GM19328 (cell line): ENCODE data around the gene RAB33A.
A peak's percentile ranks its signal among the peaks of the same experiment; 100 is the strongest.

Source experiments
- ATAC-seq: cut with Tn5 transposase; IDR thresholded peaks from one replicate; pipeline ENCODE4 v1.9.1; 2021; ENCODE audit warnings: mild to moderate bottlenecking, moderate library complexity; ENCODE audit not compliant: unreplicated experiment

RAB33A gene

DNA sequence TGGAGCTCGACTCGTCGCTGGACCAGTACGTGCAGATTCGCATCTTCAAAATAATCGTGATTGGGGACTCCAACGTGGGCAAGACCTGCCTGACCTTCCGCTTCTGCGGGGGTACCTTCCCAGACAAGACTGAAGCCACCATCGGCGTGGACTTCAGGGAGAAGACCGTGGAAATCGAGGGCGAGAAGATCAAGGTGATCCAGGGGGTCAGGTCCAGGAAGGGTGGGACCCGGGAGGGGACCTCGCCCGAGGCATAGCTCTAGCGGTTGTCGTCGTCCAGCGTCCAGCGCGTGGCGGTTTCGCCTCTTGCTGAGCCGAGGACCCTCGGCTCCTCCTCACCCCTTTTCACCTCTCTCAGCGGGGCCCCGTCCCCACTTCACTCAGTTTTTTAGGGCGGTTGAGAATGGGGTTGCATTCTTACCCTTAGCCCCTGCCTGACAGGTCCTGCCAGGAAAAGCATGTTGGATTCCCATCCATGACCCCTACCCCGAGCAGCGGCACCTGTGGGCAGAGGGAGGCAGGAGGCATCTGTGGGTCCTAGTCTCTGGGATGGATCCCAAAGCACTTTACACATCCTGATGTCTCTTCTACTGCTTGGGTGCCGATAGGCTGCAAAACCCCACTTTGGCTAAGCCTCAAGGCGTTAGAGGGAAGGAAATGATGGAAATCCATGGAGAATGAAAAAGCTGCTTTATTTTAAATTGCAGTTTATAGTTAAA lies 524 bp downstream of the RAB33A start:
- ATAC-seq = no peak

DNA sequence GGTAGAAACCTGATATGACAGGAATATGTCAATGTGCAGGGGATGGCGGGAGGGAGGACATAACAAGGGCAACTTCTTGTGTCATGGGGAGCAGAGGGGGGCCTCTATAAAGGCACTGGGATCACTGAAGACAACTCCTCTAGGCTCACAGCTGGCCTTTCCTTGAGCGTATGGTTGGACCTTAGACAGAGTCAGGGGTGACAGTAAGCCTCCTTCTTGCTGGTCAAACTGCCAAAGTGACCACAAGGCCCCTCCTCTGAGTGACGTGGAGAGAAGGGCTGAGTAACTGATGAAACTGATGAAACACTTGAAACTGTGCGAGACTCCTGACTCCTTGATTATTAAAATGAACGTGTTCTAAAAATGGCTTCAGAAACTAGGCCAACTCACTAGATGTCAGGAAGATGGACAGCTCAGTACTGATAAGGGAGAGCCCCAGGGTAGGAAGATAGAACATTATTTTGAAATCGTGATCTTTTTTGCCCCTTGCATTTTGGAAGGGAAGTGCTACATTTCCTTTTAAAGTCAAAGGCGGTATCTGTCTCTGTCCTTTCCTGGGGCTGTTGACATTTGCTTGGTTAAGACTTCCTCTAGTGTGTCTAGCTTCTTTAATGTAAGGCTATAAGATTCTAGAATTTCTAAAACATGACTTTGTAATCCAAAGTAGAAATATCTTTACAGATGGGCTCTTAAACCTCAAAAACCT lies 1.6 kb downstream of the RAB33A start:
- ATAC-seq = no peak

DNA sequence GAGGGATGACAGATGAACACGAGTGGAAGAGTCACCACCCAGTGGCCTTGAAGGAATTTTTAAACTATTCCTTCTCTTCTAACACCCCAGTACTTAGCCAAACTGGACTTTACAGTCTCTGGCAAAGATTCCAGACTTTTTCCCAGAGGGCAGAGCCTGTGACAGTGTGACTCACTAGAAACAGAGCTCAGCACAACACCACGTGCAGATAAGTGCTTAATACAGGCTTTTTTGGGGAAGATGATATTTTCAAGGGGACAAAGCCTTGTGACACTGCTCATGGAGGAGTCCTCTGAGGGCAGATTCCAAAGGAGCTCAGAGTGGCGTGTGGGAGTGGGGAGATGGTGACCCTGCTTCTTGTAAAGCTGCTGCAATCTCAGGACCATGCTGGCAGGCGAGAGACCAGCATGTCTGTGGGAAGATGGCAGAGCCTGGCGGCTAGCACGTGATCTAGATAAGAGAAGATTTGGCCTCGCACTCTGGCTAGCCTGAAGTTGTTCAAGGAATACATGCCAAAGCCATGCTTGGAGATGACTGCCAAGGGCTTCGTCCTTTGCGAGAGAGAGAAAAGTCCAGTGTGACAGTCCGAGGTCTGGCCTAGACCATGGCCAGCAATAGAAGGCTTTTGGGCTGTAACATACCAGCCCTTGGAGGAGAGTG lies 2.4 kb downstream of the RAB33A start:
- ATAC-seq = no peak

DNA sequence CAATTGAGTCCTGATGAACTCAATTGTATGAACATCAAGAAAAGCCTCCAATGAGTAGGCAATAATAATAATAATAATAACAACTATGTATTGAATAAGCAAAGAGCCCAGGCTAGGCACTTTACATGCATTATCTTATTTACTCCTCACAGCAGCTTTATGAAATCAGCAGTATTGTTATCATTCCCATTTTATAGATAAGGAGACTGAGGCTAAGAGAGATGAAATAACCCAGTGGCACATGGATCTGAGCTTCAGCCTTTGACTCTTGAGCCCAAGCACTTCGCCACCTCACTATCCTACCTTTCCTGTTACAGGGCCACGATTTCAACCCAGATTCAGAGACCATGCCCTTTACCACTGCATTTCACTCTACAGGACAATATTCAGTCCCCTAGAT lies 3.2 kb downstream of the RAB33A start:
- ATAC-seq = no peak

DNA sequence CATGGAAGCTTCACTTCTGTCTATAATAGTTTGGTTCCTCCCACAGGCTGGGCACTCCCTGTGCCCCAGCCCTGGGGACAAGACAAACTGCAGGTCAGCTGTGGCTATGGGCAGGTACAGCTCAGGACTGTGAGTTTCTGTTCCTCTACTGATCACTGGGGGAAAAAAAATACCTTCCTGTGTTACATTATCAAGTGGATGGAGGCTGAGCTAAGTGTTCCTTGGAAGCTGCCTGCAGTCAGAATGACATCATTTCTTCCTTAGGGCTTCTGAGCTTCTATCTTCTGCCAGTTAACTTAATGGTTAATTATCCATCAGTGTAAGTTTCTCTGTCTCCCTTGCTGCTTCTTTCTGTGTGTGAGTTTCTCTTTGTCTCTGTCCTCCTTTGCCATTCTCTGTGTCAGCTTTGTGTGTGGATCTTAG lies 4.6 kb downstream of the RAB33A start:
- peak; percentile 69 for ATAC-seq

DNA sequence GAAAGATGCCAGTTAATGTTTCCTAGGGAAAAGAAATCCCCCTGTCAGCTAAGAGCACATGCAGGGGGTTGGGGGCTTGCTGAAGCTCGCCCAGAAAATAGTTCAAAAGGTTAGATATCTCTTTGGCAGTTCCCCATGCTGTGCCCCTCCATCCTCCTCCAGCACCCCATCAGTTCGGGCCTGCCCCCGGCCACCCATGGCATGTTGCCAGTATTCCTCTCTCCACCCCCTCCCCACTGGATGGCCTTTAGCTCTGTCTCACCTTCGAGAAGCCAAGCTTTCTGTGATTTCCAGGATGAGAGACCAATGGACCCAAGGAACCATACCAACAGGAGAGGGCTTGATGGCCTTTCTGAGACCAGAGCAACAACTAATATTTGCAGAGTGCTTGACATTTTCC lies 5.2 kb downstream of the RAB33A start:
- no peak for ATAC-seq

DNA sequence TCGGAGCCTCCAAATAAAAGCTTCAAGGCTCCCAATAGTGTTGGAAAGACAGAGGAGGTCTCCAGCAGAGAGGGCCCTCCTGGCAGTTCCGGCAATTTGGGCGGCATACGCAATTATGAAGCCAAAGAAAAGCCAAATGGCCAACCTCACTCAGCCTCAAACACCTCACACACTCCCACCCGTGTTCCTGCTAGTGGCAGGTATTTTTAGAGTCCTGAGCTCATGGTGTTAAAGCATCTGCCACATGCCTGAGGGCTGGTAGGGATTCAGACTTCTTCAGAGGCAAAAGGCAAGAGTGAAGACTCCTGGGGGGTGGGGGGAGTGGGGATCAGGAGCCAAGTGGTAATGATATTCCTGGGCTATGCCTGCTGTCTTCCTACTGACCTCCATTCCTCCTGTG lies 7.4 kb downstream of the RAB33A start:
- ATAC-seq = no peak

DNA sequence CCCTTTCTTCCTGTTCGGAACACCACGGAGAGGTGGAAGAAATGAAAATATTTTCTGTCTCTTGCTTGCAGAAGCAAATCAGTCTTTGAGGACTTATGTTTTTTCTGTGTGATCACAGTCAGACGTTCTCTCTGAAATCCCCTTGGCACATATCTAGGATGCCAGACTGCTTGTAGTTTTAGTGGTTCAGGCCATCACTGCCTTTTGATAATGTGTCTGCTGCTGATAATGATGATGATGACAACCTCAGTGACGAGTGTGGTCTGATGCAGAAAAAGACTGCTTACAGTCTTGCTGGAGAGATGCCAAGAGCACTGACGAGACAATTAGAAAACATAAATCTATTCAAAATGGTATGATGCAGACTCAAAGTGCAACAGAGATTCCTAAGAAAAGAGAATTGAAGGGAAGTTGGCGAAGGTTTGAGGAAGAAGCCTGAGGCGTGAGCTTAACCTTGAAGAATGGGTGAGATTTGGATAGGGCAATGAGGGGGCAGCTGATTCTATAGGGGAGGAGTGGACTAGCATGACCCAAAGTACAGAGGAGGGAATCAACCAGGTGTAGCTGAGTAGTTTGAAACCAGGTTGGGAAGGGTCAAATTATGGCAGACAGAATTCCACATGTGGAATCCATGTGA lies 7.9 kb downstream of the RAB33A start:
- ATAC-seq = no peak

DNA sequence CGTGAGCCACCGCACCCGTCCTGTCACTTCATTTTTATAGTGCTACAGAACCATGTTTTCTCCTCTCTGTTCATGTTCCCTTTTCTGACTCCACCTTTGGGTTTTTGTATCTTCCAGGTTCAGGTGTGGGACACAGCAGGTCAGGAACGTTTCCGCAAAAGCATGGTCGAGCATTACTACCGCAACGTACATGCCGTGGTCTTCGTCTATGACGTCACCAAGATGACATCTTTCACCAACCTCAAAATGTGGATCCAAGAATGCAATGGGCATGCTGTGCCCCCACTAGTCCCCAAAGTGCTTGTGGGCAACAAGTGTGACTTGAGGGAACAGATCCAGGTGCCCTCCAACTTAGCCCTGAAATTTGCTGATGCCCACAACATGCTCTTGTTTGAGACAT lies 12.4 kb downstream of the RAB33A start:
- no peak for ATAC-seq

DNA sequence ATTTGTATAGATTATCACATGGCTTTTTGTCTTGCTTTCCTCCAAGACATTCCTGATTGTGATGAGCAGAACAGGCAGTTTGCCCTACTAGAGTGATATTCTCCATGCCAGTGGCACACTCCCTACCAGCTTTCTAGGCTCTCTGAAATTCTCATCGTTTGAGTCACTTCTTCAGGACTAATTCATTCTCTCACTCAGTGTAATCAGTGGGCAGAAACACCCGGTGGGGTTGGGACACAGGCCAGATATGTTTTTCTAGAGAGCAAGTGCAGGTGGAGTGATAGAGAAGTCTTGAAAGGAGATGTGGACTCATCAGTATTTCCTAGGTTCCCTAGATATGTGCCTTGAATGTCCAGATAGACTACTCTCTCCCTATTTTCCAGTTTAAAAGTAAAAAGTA lies 13.1 kb downstream of the RAB33A start:
- no peak for ATAC-seq

DNA sequence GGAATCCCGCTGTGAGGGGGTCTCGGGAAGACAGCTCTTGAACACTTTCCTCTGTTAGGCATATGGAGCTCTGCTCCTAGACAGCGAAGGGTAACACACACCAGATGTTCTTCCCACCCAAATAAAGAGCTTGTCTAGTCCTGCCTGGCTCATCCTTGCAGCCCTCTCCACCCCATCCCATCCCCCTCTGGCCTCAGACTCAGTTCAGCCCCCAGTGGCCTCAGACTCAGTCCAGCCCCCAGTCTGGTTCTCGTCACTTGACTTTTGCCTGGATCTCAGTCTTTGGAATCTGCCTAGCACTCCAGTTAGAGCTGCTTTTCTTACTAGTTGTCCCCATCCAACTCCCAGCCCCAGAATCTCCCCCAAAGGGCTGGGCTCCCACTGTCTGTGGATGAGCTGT lies 14.9 kb downstream of the RAB33A start:
- ATAC-seq = no peak

DNA sequence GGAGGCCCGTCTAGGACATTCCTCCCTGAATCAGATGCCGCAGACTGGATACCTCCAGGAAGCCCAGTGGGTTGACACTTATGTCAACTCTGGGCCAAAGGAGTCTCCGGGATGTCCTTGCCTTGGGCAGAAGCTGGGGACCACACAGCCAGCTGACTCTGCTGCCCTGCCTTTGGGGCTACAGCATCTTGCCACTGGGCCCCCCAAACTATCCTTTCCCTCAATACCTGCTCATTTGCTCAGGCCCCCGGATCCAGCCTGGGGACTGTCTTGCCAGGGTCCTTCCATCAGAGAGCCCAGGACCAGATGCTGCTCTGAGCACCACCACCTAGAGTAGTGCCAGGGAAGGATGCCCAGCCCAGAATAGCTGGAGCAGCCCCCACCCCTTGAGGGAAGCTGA lies 19.0 kb downstream of the RAB33A start:
- no peak for ATAC-seq

DNA sequence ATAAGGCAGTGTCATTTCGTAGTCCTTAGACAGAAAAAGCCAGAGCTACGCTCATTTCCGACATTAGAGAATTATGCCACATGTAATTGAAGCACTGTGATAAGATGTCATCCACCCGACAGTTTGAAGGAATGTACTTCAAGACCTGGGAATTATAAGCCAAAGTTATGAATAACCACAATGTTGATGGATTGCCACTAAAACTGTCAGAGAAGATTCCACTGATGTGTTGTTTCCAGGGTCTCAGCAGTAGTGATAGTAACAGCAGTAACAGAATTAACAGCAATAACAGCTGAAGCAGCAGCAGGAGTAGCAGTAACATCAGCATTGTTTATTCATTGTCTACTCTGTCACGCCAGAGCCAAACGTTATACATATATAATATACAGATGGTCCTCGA lies 24.7 kb downstream of the RAB33A start:
- no peak for ATAC-seq

DNA sequence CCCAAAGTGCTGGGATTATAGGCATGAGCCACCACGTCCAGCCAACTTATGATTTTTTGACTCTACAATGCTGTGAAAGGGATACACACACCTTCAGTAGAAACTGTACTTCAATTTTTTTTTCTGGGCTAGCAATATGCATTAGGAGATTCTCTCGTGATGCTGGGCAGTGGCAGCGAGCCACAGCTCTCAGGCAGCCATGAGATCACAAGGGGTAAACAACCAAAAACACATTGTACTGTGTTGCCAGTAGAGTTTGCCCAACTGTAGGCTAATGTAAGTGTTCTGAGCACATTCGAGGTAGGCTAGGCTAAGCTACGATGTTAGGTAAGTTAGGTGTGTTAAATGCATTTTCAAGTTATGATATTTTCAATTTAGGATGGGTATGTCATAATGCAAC lies 25.7 kb downstream of the RAB33A start:
- ATAC-seq = no peak

DNA sequence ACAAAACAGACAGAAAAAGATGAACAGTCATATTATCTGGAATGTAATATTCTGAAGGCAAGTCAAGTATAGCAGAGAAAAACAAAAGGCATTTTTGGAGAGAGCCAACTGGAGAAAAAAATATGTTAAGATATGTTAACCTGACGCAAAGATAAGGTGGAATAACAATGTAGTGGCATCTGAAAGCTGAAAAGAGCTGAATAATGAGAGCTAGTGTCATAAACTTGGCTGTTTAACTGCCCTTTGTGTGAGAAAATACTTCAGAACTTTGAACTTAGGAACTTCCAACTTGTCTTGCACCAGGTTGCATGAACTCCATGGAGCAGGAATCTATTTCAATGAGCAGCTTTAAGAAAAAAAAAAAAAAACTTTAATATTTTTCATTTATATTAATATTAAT lies 32.9 kb downstream of the RAB33A start:
- no peak for ATAC-seq

DNA sequence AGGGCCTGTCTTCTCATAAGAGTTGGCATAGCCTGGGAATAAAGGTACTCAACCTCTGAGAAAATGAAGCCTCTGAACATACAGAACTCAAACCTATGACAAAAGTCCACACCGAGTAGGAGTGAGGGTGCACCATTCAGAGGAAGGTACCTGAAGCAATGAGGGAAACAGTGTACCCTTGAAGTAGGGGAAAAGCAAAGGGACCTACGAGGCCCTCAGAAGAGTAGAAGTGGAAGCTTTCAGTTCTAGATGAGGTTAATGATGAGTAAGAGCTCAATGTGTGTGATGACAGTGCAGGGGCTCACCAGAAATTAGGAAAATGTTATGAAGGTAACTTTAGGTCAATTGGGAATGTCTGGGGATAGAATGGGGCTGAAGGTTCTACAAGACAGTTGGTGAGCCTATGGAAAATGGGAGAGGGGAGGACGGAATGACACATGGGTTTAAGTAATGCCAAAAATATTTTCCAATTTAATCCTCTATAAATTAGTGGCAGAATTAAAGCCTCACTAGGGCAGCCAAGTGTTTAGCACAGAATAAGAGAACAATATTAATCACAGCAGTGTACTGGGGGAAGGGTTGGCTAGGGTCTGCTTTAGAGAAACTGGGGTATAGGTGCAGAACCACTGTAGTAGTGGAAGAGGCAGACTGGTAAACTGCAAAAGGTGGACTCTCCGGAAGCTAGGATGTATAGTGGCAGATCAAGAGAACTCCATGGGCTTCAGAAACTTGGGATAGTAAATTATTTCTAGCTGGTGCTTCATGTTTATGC lies 39.8 kb downstream of the RAB33A start:
- ATAC-seq = no peak

DNA sequence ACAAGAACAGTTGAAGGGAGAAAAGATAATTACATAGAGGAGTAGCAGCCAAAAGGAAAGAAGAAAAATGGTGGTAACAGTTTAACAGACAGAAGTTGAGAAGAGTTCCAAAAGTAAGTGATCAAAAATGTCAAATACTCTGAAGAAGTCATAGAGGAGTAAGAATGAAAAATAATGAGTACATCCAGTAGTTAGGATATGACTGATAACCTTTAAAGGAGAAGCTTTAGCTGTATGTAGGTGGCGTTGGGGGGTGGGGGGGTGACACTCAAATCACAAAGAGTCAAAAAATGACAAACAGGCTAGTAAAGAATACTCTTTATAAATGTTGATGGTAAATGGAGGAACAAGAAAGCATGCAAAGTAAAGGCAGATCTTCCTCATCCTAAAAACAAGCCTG lies 40.6 kb downstream of the RAB33A start:
- ATAC-seq = no peak

DNA sequence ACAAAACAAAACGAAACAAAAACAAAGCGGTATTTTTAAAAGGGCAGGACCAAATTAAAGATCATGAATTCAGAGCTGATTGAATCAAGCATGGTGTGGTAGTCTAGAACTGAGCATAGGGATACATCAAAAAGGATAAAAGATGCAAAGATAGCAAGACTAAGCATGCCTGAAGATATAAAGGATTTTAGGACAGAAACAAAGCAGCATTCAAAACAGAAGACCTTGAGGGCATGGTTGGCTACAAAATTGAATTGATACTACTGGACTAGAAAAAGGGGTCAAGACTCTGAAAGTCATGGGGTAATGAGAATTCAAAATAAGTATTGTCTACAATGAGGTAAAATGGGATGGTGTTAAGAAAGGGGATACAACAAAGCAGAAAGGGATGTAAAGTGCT lies 41.6 kb downstream of the RAB33A start:
- no peak for ATAC-seq

DNA sequence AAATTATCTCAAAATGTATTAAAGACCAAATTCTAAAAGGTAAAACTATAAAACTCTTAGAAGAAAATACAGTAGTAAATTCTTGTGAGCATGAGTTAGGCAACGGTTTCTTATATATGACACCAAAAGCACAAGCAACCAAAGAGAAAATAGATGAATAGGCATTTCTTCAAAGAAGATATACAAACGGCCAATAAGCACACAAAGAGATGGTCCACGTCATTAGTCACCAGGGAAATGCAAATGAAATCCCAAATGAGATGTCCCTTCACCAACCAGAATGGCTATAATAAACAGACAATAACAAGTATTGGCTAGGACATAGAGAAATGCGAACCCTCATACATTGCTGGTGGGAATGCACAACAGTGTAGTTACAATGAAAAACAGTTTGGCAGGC lies 44.6 kb downstream of the RAB33A start:
- no peak for ATAC-seq

DNA sequence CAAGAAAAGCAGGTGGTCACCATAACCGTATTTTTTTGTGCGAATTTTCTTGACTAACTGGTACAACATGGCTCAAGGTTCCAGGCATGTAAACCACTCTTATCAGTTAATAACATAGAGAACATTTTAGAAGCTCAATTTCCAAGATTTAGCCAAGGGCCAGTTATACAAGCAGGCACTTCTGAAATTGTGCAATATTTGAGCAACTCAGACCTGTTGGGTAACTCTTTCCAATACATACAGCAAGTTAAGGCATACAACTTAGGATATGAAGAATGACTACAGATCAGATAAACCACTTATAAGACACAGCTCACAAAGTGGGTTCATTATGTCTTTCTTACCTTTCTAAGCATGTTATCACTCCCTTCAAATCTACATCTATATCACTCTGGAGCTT lies 53.0 kb downstream of the RAB33A start:
- ATAC-seq = no peak

DNA sequence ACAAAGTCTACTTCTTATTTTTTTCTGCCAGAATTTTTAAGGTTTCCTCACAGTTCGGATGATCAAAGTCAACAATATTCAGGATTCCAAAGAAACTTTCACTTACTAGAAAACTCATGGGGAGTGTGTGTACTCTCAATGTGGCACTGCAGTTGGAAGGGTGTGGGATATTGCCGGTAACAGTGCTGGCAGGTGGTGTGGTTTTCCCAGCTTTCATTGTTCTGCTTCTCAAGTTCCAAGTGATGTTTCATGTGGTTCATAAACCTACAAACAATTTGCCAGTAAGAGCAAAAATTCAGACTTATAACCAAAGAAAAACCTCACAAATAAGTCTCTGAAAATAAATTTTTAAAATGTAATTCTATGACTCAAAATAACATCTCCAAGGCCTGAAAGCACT lies 57.1 kb downstream of the RAB33A start:
- ATAC-seq = no peak
